K562 (cell line): Measurements from ENCODE around the gene RBMS1. TPM values are rescaled to one million over a fixed set of nuclear protein-coding genes. Genes with fewer than 3 reads are reported as not detected.

ENCODE experiments used
- ATAC-seq: fragments of 200-7000 bp; cut with Tn5 transposase; 3 replicates; pipeline ENCODE4 v1.9.1; 2020; ENCODE audit warnings: moderate library complexity
- BruUV-seq: library from RNA; stranded (reverse); fragments of 400-500 nt; replicated peaks from 2 replicates; lab custom pipeline; 2021; lab: Mats Ljungman, UMichigan
- CTCF ChIA-PET: fragments of 300-600 bp; formaldehyde crosslinking; extraction: SDS; loops from one replicate; lab custom pipeline; 2021; ENCODE audit warnings: low intra/inter-chr PET ratio; lab: Yijun Ruan, JAX
- POLR2A ChIA-PET: fragments of 300-600, 350-650 bp; sonication (Branson Sonifier 250); formaldehyde crosslinking; extraction: SDS; loops from one replicate; lab custom pipeline; 2021; ENCODE audit warnings: antibody characterized with exemption, inconsistent platforms; lab: Yijun Ruan, JAX
- DNase-seq, 4 experiments: peaks; one replicate each; pipeline versions ENCODE4 v3.0.0 to v3.0.0-alpha.2; 2011 to 2018; ENCODE audit warnings: low spot score in 3 of 4, mixed read lengths in 3 of 4; ENCODE audit errors: extremely low read depth in 1 of 4
- FAIRE-seq: peaks from 2 replicates; lab custom pipeline; 2011; peaks lifted over from hg19 to GRCh38; lab: Jason Lieb, UNC
- H2AFZ ChIP-seq: 2 replicates; pipeline ENCODE4 v1.6.0; 2011; ENCODE audit warnings: low read depth, low read length, control low read depth, inconsistent platforms
- H3K27ac ChIP-seq: fragments of 200-600 bp; 3 replicates; pipeline ENCODE4 v1.8.0; 2011; ENCODE audit warnings: low read depth, mild to moderate bottlenecking, control low read depth, inconsistent platforms, low read length, moderate library complexity, mixed read lengths; ENCODE audit errors: extremely low read depth
- H3K27me3 ChIP-seq, 2 experiments: fragments of 300-600 bp in 1 of 2; 2 replicates in 1 of 2; 3 replicates in 1 of 2; pipeline versions ENCODE4 v1.6.0 to v1.8.0; 2011; ENCODE audit warnings: inconsistent platforms in 2 of 2, low read length in 2 of 2, mild to moderate bottlenecking in 1 of 2, mixed read lengths in 1 of 2, moderate library complexity in 1 of 2; ENCODE audit not compliant: control insufficient read depth in 2 of 2, insufficient read depth in 2 of 2
- H3K36me3 ChIP-seq: fragments of 300-600 bp; 3 replicates; pipeline ENCODE4 v1.8.0; 2011; ENCODE audit warnings: mild to moderate bottlenecking, low read length, inconsistent platforms; ENCODE audit not compliant: control insufficient read depth, insufficient read depth
- H3K4me1 ChIP-seq, 2 experiments: fragments of 200-600 bp in 1 of 2; replicated peaks in 1 of 2; 2 replicates in 1 of 2; 3 replicates in 1 of 2; pipeline versions ENCODE4 v1.5.1 to v1.8.0; 2011; ENCODE audit warnings: inconsistent platforms in 2 of 2, low read length in 2 of 2, mild to moderate bottlenecking in 1 of 2, mixed read lengths in 1 of 2, moderate library complexity in 1 of 2; ENCODE audit not compliant: control insufficient read depth in 2 of 2, insufficient read depth in 2 of 2
- H3K4me2 ChIP-seq: 2 replicates; pipeline ENCODE4 v1.6.1; 2011; ENCODE audit warnings: low read length, control low read depth, inconsistent platforms, mixed read lengths; ENCODE audit not compliant: insufficient read depth
- H3K4me3 ChIP-seq: fragments of 200-600 bp; sonication (generic), shearing (Covaris generic); 2 replicates; pipeline ENCODE4 v1.5.1; 2016; ENCODE audit warnings: control low read depth, inconsistent platforms
- H3K79me2 ChIP-seq: fragments of 200-600 bp; 3 replicates; pipeline ENCODE4 v1.8.0; 2011; ENCODE audit warnings: low read length, inconsistent platforms; ENCODE audit not compliant: control insufficient read depth, insufficient read depth
- H3K9ac ChIP-seq, 2 experiments: 2 replicates each; pipeline versions ENCODE4 v1.6.0 to v1.6.1; 2011; ENCODE audit warnings: low read depth in 2 of 2, low read length in 2 of 2, control low read depth in 1 of 2, inconsistent platforms in 1 of 2, mild to moderate bottlenecking in 1 of 2, mixed read lengths in 1 of 2; ENCODE audit not compliant: insufficient read depth in 1 of 2
- H3K9me1 ChIP-seq: one replicate; pipeline ENCODE4 v1.6.0; 2011; ENCODE audit warnings: inconsistent platforms, mild to moderate bottlenecking, low read length, moderate library complexity; ENCODE audit not compliant: control insufficient read depth, insufficient read depth
- H3K9me3 ChIP-seq: replicated peaks from 2 replicates; pipeline ENCODE4 v1.5.1; 2011; ENCODE audit warnings: low read depth, low read length, inconsistent platforms; ENCODE audit not compliant: control insufficient read depth, insufficient read depth
- H4K20me1 ChIP-seq: replicated peaks from 2 replicates; pipeline ENCODE4 v1.6.1; 2011; ENCODE audit warnings: low read length, inconsistent platforms, mixed read lengths; ENCODE audit not compliant: control insufficient read depth, insufficient read depth
- HMBOX1 ChIP-seq: sonication (generic); IDR thresholded peaks from 2 replicates; pipeline ENCODE4 v1.6.1; 2016
- POLR2G ChIP-seq: fragments of 200-400 bp; formaldehyde crosslinking; IDR thresholded peaks from 2 replicates; pipeline ENCODE4 v1.6.1; 2017; ENCODE audit warnings: low read depth, mild to moderate bottlenecking, antibody characterized with exemption, low read length, moderate library complexity
- VEZF1 ChIP-seq: fragments of 200-800 bp; sonication (Bioruptor generic); IDR thresholded peaks from 2 replicates; pipeline ENCODE4 v1.6.1; 2017; ENCODE audit warnings: missing genetic modification characterization, missing compliant biosample characterization
- WGBS: fragments of 100-300 bp; shearing (Covaris generic); methylation state at CpG from one replicate; pipeline ENCODE4 v1.1.6; 2016; ENCODE audit warnings: low coverage, mixed read lengths; ENCODE audit not compliant: insufficient coverage; ENCODE audit errors: missing lambda C conversion rate; 5-methylcytosine and 5-hydroxymethylcytosine counted together
- in situ Hi-C: fragments of 300-500 bp; cut with MboI; formaldehyde crosslinking; loops from 4 replicates; pipeline ENCODE4 v1.15.0; 2018; ENCODE audit warnings: inconsistent platforms, mixed read lengths
- intact Hi-C: fragments of 100-400 bp; cut with micrococcal nuclease; formaldehyde crosslinking; loops from 2 replicates; pipeline ENCODE4 v1.14.2; 2022
- polyA plus RNA-seq, 8 experiments: library from polyadenylated mRNA; depleted of rRNA in 4 of 8; stranded (reverse) in 5 of 8; unstranded in 3 of 8; fragments of >200 nt; fragmentation: Nextera tagmentation in 2 of 8; fragmentation: Illumina TruSeq in 1 of 8; extraction: Ambion mirVana in 2 of 8; extraction: Trizol in 1 of 8; gene quantifications; 2 replicates each; pipeline versions ENCODE4 v1.2.1 to v1.2.3, GENCODE V29; 2011 to 2014; ENCODE audit warnings: inconsistent platforms in 1 of 8, missing spikeins in 1 of 8
- total RNA-seq, 7 experiments: library from RNA; depleted of rRNA in 6 of 7; stranded (reverse); fragments of >200 nt in 6 of 7; fragmentation: Illumina TruSeq in 2 of 7; extraction: Trizol in 2 of 7; gene quantifications; 2 replicates each; pipeline versions ENCODE4 v1.2.1 to v1.2.3, GENCODE V29; 2011 to 2021; ENCODE audit warnings: low replicate concordance in 1 of 7

The RBMS1 gene
- total and polyA plus RNA-seq, 9 of the 15 experiments (the other 6 are each of a cell fraction or from before 2014, with no cell fraction given): 0.04 to 0.31 (median 0.09) TPM; not detected in 6

- no peak for TF ChIP-seq POLR2G
Measured at GRCh38 chr2:160463245-160463644, 30.4 kb downstream of the RBMS1 start (continued).

GRCh38 chr2:160460333-160460731, 33.3 kb downstream of the RBMS1 start:
- Histone ChIP-seq H3K9ac (no peak overlapping the region), H3K9me3 (no peaks in the 10 kb centered on the region), H3K4me3 (no peak overlapping the region), H4K20me1 (no peaks in the 10 kb centered on the region), H2AFZ (no peak overlapping the region), H3K9me1 (no peaks in the 10 kb centered on the region), H3K79me2 (no peaks in the 10 kb centered on the region), H3K4me2 (no peak overlapping the region), H3K27me3 (no peaks in the 10 kb centered on the region), H3K4me1 (no peaks in the 10 kb centered on the region), H3K36me3 (no peaks in the 10 kb centered on the region), H3K27ac (no peak overlapping the region)
- in situ Hi-C loops: no loop called here
- FAIRE-seq: no peak
- intact Hi-C loops: no loop called here
- 0% methylated on average over 4 of the region's 4 CpGs for WGBS
- no peak for DNase-seq
- no peak for ATAC-seq
- TF ChIP-seq HMBOX1 (0 out of 2 replicates have a peak, but pooled peaks have one; percentile 18), VEZF1 (CRISPR knock-in tag) (no peak)
- ChIA-PET CTCF (no interaction called here), POLR2A (no interaction called here)
- no TSS peak for BruUV-seq
